Tibial nerve (tissue), 4 donors: ENCODE data around the gene SHANK3. TPM values are rescaled to one million over a fixed set of nuclear protein-coding genes. Genes with fewer than 3 reads are reported as not detected.
"Not testable (repeated sequence)": the region's sequence is repeated elsewhere in the genome, so short reads cannot be mapped to it uniquely, and the experiment has no call there.

ENCODE experiments used
- DNase-seq, 2 donors: peaks; one replicate each; pipeline ENCODE4 v3.0.0-alpha.2; 2019; ENCODE audit warnings: low spot score in 2 of 2
- H3K27ac ChIP-seq, 4 donors: fragments of 200-600 bp; sonication (generic) in 3 of 4; one replicate each; pipeline ENCODE4 v1.5.1; 2017 to 2019; ENCODE audit warnings: mild to moderate bottlenecking in 1 of 4
- H3K27me3 ChIP-seq, 2 donors: fragments of 200-600 bp; sonication (generic) in 1 of 2; one replicate each; pipeline versions ENCODE4 v1.5.1 to v1.6.0; 2017 to 2019
- H3K36me3 ChIP-seq, 3 donors: fragments of 200-600 bp; sonication (generic); one replicate each; pipeline ENCODE4 v1.5.1; 2018 to 2019
- H3K4me1 ChIP-seq, 4 donors: fragments of 200-600 bp; sonication (generic) in 3 of 4; one replicate each; pipeline ENCODE4 v1.5.1; 2017 to 2019
- H3K4me3 ChIP-seq, 4 donors: fragments of 200-600 bp; sonication (generic) in 3 of 4; one replicate each; pipeline ENCODE4 v1.5.1; 2017 to 2019; ENCODE audit warnings: mild to moderate bottlenecking in 1 of 4, moderate library complexity in 1 of 4
- H3K9me3 ChIP-seq, 4 donors: fragments of 200-600 bp; sonication (generic) in 3 of 4; one replicate each; pipeline ENCODE4 v1.5.1; 2017 to 2019
- CTCF ChIP-seq, 5 experiments: fragments of 200-600 bp in 3 of 5; fragments of 450-650 bp in 2 of 5; sonication (generic) in 3 of 5; IDR thresholded peaks; one replicate each; pipeline ENCODE4 v1.5.1; 2016 to 2019; ENCODE audit warnings: antibody characterized with exemption in 5 of 5, mild to moderate bottlenecking in 3 of 5, moderate library complexity in 2 of 5
- EP300 ChIP-seq, 2 donors: sonication (generic); formaldehyde crosslinking; IDR thresholded peaks; one replicate each; pipeline ENCODE4 v1.6.1; 2017; ENCODE audit warnings: antibody characterized with exemption in 2 of 2, mild to moderate bottlenecking in 1 of 2
- POLR2A ChIP-seq, 2 donors: fragments of 450-650 bp; IDR thresholded peaks; one replicate each; pipeline ENCODE4 v1.6.1; 2017; ENCODE audit warnings: antibody characterized with exemption in 2 of 2, mild to moderate bottlenecking in 2 of 2, moderate library complexity in 2 of 2
- WGBS, 2 donors: methylation state at CpG; one replicate each; pipeline ENCODE4 v1.1.5; 2018; 5-methylcytosine and 5-hydroxymethylcytosine counted together
- total RNA-seq, 4 donors: library from RNA; depleted of rRNA; stranded (reverse); fragments of >200 nt; gene quantifications; one replicate each; pipeline ENCODE4 v1.1.0, GENCODE V29; 2016

SHANK3 gene
- total RNA-seq, 4 donors from 2014 or later = 10.3 to 29.4 (median 20.5) TPM

DNA sequence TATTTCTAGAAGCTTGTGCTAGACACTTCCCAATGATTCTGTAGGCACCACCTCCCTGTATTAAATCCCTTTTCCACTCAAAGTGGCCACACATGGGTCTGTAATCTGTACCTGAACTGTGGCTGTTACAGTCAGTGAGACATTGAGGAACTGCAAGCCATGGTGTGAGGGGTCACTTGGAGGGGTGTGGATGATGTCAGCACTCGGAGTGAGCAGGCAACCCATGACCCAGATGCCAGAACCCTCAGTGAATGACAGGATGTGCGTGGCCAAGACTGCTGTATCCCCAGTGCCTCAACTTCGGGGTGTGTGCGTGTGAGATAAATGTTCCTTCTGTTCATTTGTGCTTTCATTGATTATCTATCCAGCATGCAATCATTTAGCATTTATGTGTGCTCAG is 14.7 kb upstream of the SHANK3 start:
- H3K4me1 ChIP-seq = no peaks in the 10 kb centered on the region
- 37 to 46% methylated on average over 4 of the region's 4 CpGs for WGBS, 2 donors
- peaks cover 0 to 7% of the 10 kb centered on the region in 2 donors for H3K27me3 ChIP-seq
- H3K4me3 ChIP-seq = no peak overlapping the region
- H3K27ac ChIP-seq = no peak overlapping the region
- H3K9me3 ChIP-seq = no peaks in the 10 kb centered on the region
- no peak for TF ChIP-seq POLR2A (IDR thresholded peaks at IDR 0.05)
- no peak for TF ChIP-seq CTCF (IDR thresholded peaks at IDR 0.05)
- no peak for TF ChIP-seq EP300 (IDR thresholded peaks at IDR 0.05)
- no peak for DNase-seq
- no peaks in the 10 kb centered on the region for H3K36me3 ChIP-seq

GRCh38 chr22:50659711-50660110 is 12.9 kb upstream of the SHANK3 start:
- not testable (repeated sequence) for H3K4me1 ChIP-seq, H3K4me3 ChIP-seq, H3K9me3 ChIP-seq, H3K27me3 ChIP-seq, H3K36me3 ChIP-seq, H3K27ac ChIP-seq, DNase-seq
- 92 to 94% methylated on average over 7 of the region's 7 CpGs for WGBS, 2 donors

- Histone ChIP-seq H3K36me3 (no peaks in the 10 kb centered on the region), H3K9me3 (no peaks in the 10 kb centered on the region), H3K27ac (no peak overlapping the region), H3K27me3 (peaks cover 0 to 7% of the 10 kb centered on the region in 2 donors), H3K4me3 (no peak overlapping the region), H3K4me1 (no peaks in the 10 kb centered on the region)
- TF ChIP-seq POLR2A (IDR thresholded peaks at IDR 0.05) (no peak), EP300 (IDR thresholded peaks at IDR 0.05) (no peak)
- no peak for DNase-seq
Measured at GRCh38 chr22:50660306-50660705, 12.3 kb upstream of the SHANK3 start.

DNA sequence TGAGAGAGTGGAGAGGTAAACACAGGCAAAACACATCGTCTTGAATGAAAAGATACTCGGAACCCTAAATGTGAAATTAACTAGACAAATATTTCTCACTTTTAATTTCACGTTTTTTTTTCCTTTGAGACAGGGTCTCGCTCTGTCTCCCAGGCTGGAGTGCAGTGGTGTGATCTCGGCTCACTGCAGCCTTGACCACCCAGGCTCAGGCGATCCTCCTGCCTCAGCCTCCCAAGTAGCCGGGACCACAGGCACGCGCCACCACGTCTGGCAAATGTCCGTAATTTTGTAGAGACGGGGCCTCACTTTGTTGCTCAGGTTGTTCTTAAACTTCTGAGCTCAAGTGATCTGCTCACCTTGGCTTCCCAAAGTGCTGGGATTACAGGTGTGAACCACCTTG is 7.4 kb upstream of the SHANK3 start:
- Histone ChIP-seq H3K27ac (no peak overlapping the region), H3K4me1 (no peaks in the 10 kb centered on the region), H3K36me3 (no peaks in the 10 kb centered on the region), H3K4me3 (no peak overlapping the region), H3K27me3 (peaks cover 0 to 6% of the 10 kb centered on the region in 2 donors), H3K9me3 (no peaks in the 10 kb centered on the region)
- DNase-seq = no peak
- TF ChIP-seq EP300 (IDR thresholded peaks at IDR 0.05) = no peak
- no peak for TF ChIP-seq CTCF (IDR thresholded peaks at IDR 0.05)
- no peak for TF ChIP-seq POLR2A (IDR thresholded peaks at IDR 0.05)
- 93% methylated on average over 12 of the region's 12 CpGs for WGBS, 2 donors

DNA sequence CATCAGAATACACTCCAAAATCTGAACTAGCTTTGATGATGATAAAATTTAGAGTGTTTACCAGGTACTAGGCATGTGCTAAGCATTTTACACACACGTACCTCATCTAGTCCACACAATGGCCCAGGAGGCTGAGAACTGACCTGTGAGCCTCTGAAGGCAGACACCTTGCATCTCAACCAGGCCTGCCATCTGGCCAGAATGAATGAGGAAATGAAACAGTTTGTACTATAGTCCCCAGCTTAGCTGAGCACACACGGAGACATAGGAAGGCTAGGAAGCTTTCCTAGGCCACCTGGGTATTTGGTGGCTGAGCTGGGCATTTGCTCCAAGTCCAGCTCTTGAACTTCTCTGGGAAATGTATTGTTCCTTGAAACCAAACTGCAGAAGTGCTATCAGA is 6.9 kb upstream of the SHANK3 start:
- H3K27me3 ChIP-seq = peaks cover 0 to 7% of the 10 kb centered on the region in 2 donors
- no peak for DNase-seq

DNA sequence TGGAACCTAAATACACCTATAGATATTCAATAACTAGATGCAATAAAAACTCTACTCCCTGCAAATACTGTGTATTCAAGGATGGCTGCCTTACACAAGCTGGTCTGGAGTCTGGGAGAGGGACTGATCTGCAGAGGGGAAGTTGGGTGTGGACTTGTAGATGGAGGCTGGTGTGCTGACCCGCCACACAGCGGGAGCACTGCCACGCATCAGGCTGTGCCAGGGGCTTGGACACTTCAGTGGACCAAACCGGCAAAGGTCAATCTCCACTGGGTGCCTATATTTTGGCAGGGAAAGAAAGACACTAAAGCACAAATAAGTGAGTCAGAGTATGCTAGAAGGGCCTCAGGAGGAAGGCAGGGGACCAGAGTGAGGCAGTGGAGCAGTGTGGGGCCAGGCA is 2.1 kb upstream of the SHANK3 start:
- H3K27ac ChIP-seq = no peak overlapping the region
- DNase-seq = no peak
- no peaks in the 10 kb centered on the region for H3K9me3 ChIP-seq
- H3K4me1 ChIP-seq = peaks cover 0 to 17% (median 10%) of the 10 kb centered on the region in 4 donors
- H3K4me3 ChIP-seq = no peak overlapping the region
- WGBS, 2 donors = 55% methylated on average over 4 of the region's 4 CpGs
- H3K27me3 ChIP-seq = peaks cover 2 to 46% of the 10 kb centered on the region in 2 donors
- TF ChIP-seq EP300 (IDR thresholded peaks at IDR 0.05) (no peak), POLR2A (IDR thresholded peaks at IDR 0.05) (no peak)
- H3K36me3 ChIP-seq = no peaks in the 10 kb centered on the region

More for the DNA sequence above, 6.9 kb upstream of the SHANK3 start:
- H3K27ac ChIP-seq = no peak overlapping the region
- TF ChIP-seq CTCF (IDR thresholded peaks at IDR 0.05) (no peak), EP300 (IDR thresholded peaks at IDR 0.05) (no peak), POLR2A (IDR thresholded peaks at IDR 0.05) (no peak)
- H3K36me3 ChIP-seq = no peaks in the 10 kb centered on the region
- WGBS, 2 donors = 65 to 70% methylated on average over 2 of the region's 2 CpGs
- no peaks in the 10 kb centered on the region for H3K9me3 ChIP-seq
- H3K4me3 ChIP-seq = no peak overlapping the region
- H3K4me1 ChIP-seq = no peaks in the 10 kb centered on the region
